Glutamatergic neuron (in vitro differentiated cells): ENCODE results near the gene WDR48. TPM values are rescaled to one million over a fixed set of nuclear protein-coding genes. Genes with fewer than 3 reads are reported as not detected.

ENCODE experiments used
- DNase-seq: peaks from one replicate; pipeline ENCODE4 v3.0.0; 2022
- H3K27ac Mint-ChIP-seq: one replicate; pipeline ENCODE4 v1.8.0; 2020; ENCODE audit warnings: mild to moderate bottlenecking, mixed read lengths, inconsistent platforms; ENCODE audit not compliant: unreplicated experiment
- H3K27me3 Mint-ChIP-seq: one replicate; pipeline ENCODE4 v1.8.0; 2020; ENCODE audit warnings: mild to moderate bottlenecking, moderate library complexity, mixed read lengths, inconsistent platforms; ENCODE audit not compliant: unreplicated experiment
- H3K36me3 Mint-ChIP-seq: one replicate; pipeline ENCODE4 v1.8.0; 2020; ENCODE audit warnings: mild to moderate bottlenecking, mixed read lengths, inconsistent platforms; ENCODE audit not compliant: unreplicated experiment
- H3K4me1 Mint-ChIP-seq: one replicate; pipeline ENCODE4 v1.8.0; 2020; ENCODE audit warnings: mild to moderate bottlenecking, low read depth, mixed read lengths, inconsistent platforms; ENCODE audit not compliant: unreplicated experiment
- H3K4me3 Mint-ChIP-seq: one replicate; pipeline ENCODE4 v1.8.0; 2020; ENCODE audit warnings: mild to moderate bottlenecking, mixed read lengths, inconsistent platforms; ENCODE audit not compliant: unreplicated experiment
- H3K9me3 Mint-ChIP-seq: one replicate; pipeline ENCODE4 v1.8.0; 2020; ENCODE audit warnings: mild to moderate bottlenecking, moderate library complexity, mixed read lengths, inconsistent platforms; ENCODE audit not compliant: unreplicated experiment
- CTCF ChIP-seq: fragments of 200-600 bp; sonication (generic); IDR thresholded peaks from one replicate; pipeline ENCODE4 v1.5.0; 2021; ENCODE audit not compliant: partially characterized antibody, unreplicated experiment
- microRNA-seq: library from miRNA; unstranded; fragments of <30 nt; microRNA quantifications from one replicate; pipeline ENCODE4, GENCODE V29; 2020; ENCODE audit not compliant: unreplicated experiment
- total RNA-seq: library from RNA; stranded (reverse); fragmentation: NEBNext Ultra II Directional; extraction: Animal tissue kit (Norgen Biotek cat#: 25700); gene quantifications from one replicate; pipeline ENCODE4 v1.2.1, GENCODE V29; 2021; ENCODE audit not compliant: unreplicated experiment

WDR48 gene
- total RNA-seq, 1 donor from 2014 or later, result 64.3 TPM

GRCh38 chr3:39144095-39144747 is 92.4 kb downstream of the WDR48 start:
- Mint-ChIP-seq H3K4me1 (peaks cover 51% of the 10 kb centered on the region), H3K4me3 (no peak overlapping the region), H3K27me3 (peaks cover 34% of the 10 kb centered on the region), H3K36me3 (no peaks in the 10 kb centered on the region), H3K27ac (no peak overlapping the region), H3K9me3 (peaks cover 19% of the 10 kb centered on the region)
- TF ChIP-seq CTCF, result no peak
- DNase-seq, result no peak

- H3K27me3 Mint-ChIP-seq, result peaks cover 36% of the 10 kb centered on the region
- peaks cover 57% of the 10 kb centered on the region for H3K4me1 Mint-ChIP-seq
- H3K9me3 Mint-ChIP-seq, result peaks cover 25% of the 10 kb centered on the region
- H3K4me3 Mint-ChIP-seq, result no peak overlapping the region
- no peak for DNase-seq
- H3K36me3 Mint-ChIP-seq, result no peaks in the 10 kb centered on the region
- H3K27ac Mint-ChIP-seq, result no peak overlapping the region
- TF ChIP-seq CTCF, result no peak
Measured at GRCh38 chr3:39144748-39145380, 93.0 kb downstream of the WDR48 start.

GRCh38 chr3:39146083-39146501 is 94.3 kb downstream of the WDR48 start:
- Mint-ChIP-seq H3K27me3 (peaks cover 45% of the 10 kb centered on the region), H3K4me3 (peak overlapping the region; percentile 97), H3K9me3 (peaks cover 32% of the 10 kb centered on the region), H3K4me1 (peaks cover 69% of the 10 kb centered on the region), H3K27ac (peak overlapping the region; percentile 99), H3K36me3 (no peaks in the 10 kb centered on the region)
- no peak for TF ChIP-seq CTCF
- DNase-seq, result peak; percentile 52

Small RNAs within 50 kb of the gene (microRNA-seq; reads per million reads assigned to microRNA genes)
- 1.1 reads per million for gene MIR6822

Other genes with a start within 250 kb of the WDR48 start
- not detected for gene SCN10A, start 235.8 kb upstream of the WDR48 start, total RNA-seq
- gene SCN11A, start 72 bp upstream of the WDR48 start, total RNA-seq, result 0.78 TPM
- 44.6 TPM for gene GORASP1, start 55.6 kb downstream of the WDR48 start, total RNA-seq
- 7.8 TPM for gene TTC21A, start 55.7 kb downstream of the WDR48 start, total RNA-seq
- 11.1 TPM for gene CSRNP1, start 101.6 kb downstream of the WDR48 start, total RNA-seq
- gene XIRP1, start 140.6 kb downstream of the WDR48 start, total RNA-seq, result 0.34 TPM
- not detected for gene CX3CR1, start 228.0 kb downstream of the WDR48 start, total RNA-seq